Glutamatergic neuron (in vitro differentiated cells): ENCODE measurements around the gene TBC1D22B. TPM values are rescaled to one million over a fixed set of nuclear protein-coding genes. Genes with fewer than 3 reads are reported as not detected.

Experiments
- DNase-seq: peaks from one replicate; pipeline ENCODE4 v3.0.0; 2022
- H3K27ac Mint-ChIP-seq: one replicate; pipeline ENCODE4 v1.8.0; 2020; ENCODE audit warnings: mild to moderate bottlenecking, mixed read lengths, inconsistent platforms; ENCODE audit not compliant: unreplicated experiment
- H3K27me3 Mint-ChIP-seq: one replicate; pipeline ENCODE4 v1.8.0; 2020; ENCODE audit warnings: mild to moderate bottlenecking, moderate library complexity, mixed read lengths, inconsistent platforms; ENCODE audit not compliant: unreplicated experiment
- H3K36me3 Mint-ChIP-seq: one replicate; pipeline ENCODE4 v1.8.0; 2020; ENCODE audit warnings: mild to moderate bottlenecking, mixed read lengths, inconsistent platforms; ENCODE audit not compliant: unreplicated experiment
- H3K4me1 Mint-ChIP-seq: one replicate; pipeline ENCODE4 v1.8.0; 2020; ENCODE audit warnings: mild to moderate bottlenecking, low read depth, mixed read lengths, inconsistent platforms; ENCODE audit not compliant: unreplicated experiment
- H3K4me3 Mint-ChIP-seq: one replicate; pipeline ENCODE4 v1.8.0; 2020; ENCODE audit warnings: mild to moderate bottlenecking, mixed read lengths, inconsistent platforms; ENCODE audit not compliant: unreplicated experiment
- H3K9me3 Mint-ChIP-seq: one replicate; pipeline ENCODE4 v1.8.0; 2020; ENCODE audit warnings: mild to moderate bottlenecking, moderate library complexity, mixed read lengths, inconsistent platforms; ENCODE audit not compliant: unreplicated experiment
- CTCF ChIP-seq: fragments of 200-600 bp; sonication (generic); IDR thresholded peaks from one replicate; pipeline ENCODE4 v1.5.0; 2021; ENCODE audit not compliant: partially characterized antibody, unreplicated experiment
- total RNA-seq: library from RNA; stranded (reverse); fragmentation: NEBNext Ultra II Directional; extraction: Animal tissue kit (Norgen Biotek cat#: 25700); gene quantifications from one replicate; pipeline ENCODE4 v1.2.1, GENCODE V29; 2021; ENCODE audit not compliant: unreplicated experiment

Gene TBC1D22B
- total RNA-seq, 1 donor from 2014 or later: 10.2 TPM

GRCh38 chr6:37243131-37243815 is 14.3 kb upstream of the TBC1D22B start:
- no peaks in the 10 kb centered on the region for H3K36me3 Mint-ChIP-seq
- H3K4me1 Mint-ChIP-seq: no peaks in the 10 kb centered on the region
- peaks cover under 1% of the 10 kb centered on the region for H3K9me3 Mint-ChIP-seq
- no peak for DNase-seq
- no peak overlapping the region for H3K4me3 Mint-ChIP-seq
- peaks cover 3% of the 10 kb centered on the region for H3K27me3 Mint-ChIP-seq
- TF ChIP-seq CTCF: no peak
- H3K27ac Mint-ChIP-seq: no peak overlapping the region

- no peaks in the 10 kb centered on the region for H3K4me1 Mint-ChIP-seq
- no peak overlapping the region for H3K27ac Mint-ChIP-seq
- no peaks in the 10 kb centered on the region for H3K36me3 Mint-ChIP-seq
- peaks cover 4% of the 10 kb centered on the region for H3K9me3 Mint-ChIP-seq
- peaks cover 3% of the 10 kb centered on the region for H3K27me3 Mint-ChIP-seq
- no peak for TF ChIP-seq CTCF
- no peak for DNase-seq
- H3K4me3 Mint-ChIP-seq: no peak overlapping the region
These were observed 13.7 kb upstream of the TBC1D22B start for GRCh38 chr6:37243816-37244370.

GRCh38 chr6:37244430-37245310 is 12.9 kb upstream of the TBC1D22B start:
- DNase-seq: no peak
- peaks cover 5% of the 10 kb centered on the region for H3K9me3 Mint-ChIP-seq
- H3K27me3 Mint-ChIP-seq: peaks cover under 1% of the 10 kb centered on the region
- no peak overlapping the region for H3K27ac Mint-ChIP-seq
- H3K4me1 Mint-ChIP-seq: no peaks in the 10 kb centered on the region
- TF ChIP-seq CTCF: no peak
- H3K36me3 Mint-ChIP-seq: no peaks in the 10 kb centered on the region
- H3K4me3 Mint-ChIP-seq: no peak overlapping the region

GRCh38 chr6:37251211-37251780 is 6.3 kb upstream of the TBC1D22B start:
- no peak for TF ChIP-seq CTCF
- Mint-ChIP-seq H3K36me3 (no peaks in the 10 kb centered on the region), H3K4me1 (no peaks in the 10 kb centered on the region), H3K27me3 (no peaks in the 10 kb centered on the region), H3K27ac (no peak overlapping the region), H3K9me3 (peaks cover 5% of the 10 kb centered on the region), H3K4me3 (no peak overlapping the region)
- no peak for DNase-seq
